Measurements from ENCODE around the gene ZNF48.
A peak's percentile ranks its signal among the peaks of the same experiment; 100 is the strongest.

GRCh38 chr16:30377812-30378235 is 17.4 kb upstream of the ZNF48 start:
- TF ChIP-seq, protein P1, sequence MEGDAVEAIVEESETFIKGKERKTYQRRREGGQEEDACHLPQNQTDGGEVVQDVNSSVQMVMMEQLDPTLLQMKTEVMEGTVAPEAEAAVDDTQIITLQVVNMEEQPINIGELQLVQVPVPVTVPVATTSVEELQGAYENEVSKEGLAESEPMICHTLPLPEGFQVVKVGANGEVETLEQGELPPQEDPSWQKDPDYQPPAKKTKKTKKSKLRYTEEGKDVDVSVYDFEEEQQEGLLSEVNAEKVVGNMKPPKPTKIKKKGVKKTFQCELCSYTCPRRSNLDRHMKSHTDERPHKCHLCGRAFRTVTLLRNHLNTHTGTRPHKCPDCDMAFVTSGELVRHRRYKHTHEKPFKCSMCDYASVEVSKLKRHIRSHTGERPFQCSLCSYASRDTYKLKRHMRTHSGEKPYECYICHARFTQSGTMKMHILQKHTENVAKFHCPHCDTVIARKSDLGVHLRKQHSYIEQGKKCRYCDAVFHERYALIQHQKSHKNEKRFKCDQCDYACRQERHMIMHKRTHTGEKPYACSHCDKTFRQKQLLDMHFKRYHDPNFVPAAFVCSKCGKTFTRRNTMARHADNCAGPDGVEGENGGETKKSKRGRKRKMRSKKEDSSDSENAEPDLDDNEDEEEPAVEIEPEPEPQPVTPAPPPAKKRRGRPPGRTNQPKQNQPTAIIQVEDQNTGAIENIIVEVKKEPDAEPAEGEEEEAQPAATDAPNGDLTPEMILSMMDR (IDR thresholded peaks at IDR 0.05): no peak
- TF ChIP-seq POLR2A (IDR thresholded peaks at IDR 0.05): peak; percentile 56 to 84 (median 80)
- no peak for TF ChIP-seq EP300 (IDR thresholded peaks at IDR 0.05)
- TF ChIP-seq POLR2AphosphoS5 (IDR thresholded peaks at IDR 0.05): peak; percentile 79 to 93
